IPS-18a (cell line): Measurements from ENCODE around the gene UTS2R.
"Not testable (repeated sequence)": the region's sequence is repeated elsewhere in the genome, so short reads cannot be mapped to it uniquely, and the experiment has no call there.

ENCODE experiments used
- H3K27ac ChIP-seq: one replicate; pipeline ENCODE4 v1.5.1; 2013; ENCODE audit warnings: low read length
- H3K27me3 ChIP-seq: one replicate; pipeline ENCODE4 v1.6.1; 2013; ENCODE audit warnings: mild to moderate bottlenecking, low read length; ENCODE audit not compliant: control insufficient read depth, insufficient read depth
- H3K36me3 ChIP-seq: one replicate; pipeline ENCODE4 v1.6.1; 2013; ENCODE audit warnings: low read depth, low read length; ENCODE audit not compliant: control insufficient read depth
- H3K4me1 ChIP-seq: one replicate; pipeline ENCODE4 v1.6.1; 2013; ENCODE audit warnings: low read depth, low read length; ENCODE audit not compliant: control insufficient read depth
- H3K4me3 ChIP-seq: one replicate; pipeline ENCODE4 v1.5.1; 2013; ENCODE audit warnings: low read length
- H3K9ac ChIP-seq: one replicate; pipeline ENCODE4 v1.6.1; 2013; ENCODE audit warnings: mild to moderate bottlenecking, low read length, moderate library complexity
- H3K9me3 ChIP-seq: one replicate; pipeline ENCODE4 v1.6.1; 2013; ENCODE audit warnings: low read depth, low read length; ENCODE audit not compliant: control insufficient read depth

UTS2R gene

DNA sequence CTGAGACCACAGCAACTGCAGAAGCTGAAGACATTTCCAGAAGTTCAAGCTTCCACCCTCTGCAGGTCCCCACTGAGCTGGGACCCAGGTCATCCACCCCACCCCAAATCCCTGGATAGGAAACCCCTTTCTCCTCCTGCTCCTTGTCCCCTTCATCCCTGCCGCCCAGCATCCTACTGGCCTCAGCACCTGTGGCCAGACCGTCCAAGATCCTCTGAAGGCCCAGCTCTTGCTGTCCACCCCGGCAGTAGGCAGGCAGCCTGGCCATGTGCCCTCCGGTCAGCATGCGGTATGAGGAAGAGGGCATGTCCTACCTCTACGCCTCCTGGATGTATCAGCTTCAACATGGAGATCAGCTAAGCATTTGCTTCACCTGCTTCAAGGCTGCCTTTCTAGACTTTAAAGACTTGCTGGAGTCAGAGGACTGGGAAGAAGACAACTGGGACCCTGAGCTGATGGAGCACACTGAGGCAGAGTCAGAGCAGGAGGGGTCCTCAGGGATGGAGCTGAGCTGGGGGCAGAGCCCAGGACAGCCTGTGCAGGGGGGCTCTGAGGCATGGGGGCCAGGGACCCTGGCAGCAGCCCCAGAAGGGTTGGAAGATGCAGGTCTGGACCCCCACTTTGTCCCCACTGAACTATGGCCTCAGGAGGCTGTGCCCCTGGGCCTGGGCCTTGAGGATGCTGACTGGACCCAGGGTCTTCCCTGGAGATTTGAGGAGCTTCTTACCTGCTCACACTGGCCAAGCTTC is 9.5 kb upstream of the UTS2R start:
- Histone ChIP-seq H3K9me3 (no peaks in the 10 kb centered on the region), H3K27ac (no peak overlapping the region), H3K27me3 (no peaks in the 10 kb centered on the region), H3K4me1 (no peaks in the 10 kb centered on the region), H3K36me3 (no peaks in the 10 kb centered on the region), H3K9ac (no peak overlapping the region), H3K4me3 (no peak overlapping the region)

DNA sequence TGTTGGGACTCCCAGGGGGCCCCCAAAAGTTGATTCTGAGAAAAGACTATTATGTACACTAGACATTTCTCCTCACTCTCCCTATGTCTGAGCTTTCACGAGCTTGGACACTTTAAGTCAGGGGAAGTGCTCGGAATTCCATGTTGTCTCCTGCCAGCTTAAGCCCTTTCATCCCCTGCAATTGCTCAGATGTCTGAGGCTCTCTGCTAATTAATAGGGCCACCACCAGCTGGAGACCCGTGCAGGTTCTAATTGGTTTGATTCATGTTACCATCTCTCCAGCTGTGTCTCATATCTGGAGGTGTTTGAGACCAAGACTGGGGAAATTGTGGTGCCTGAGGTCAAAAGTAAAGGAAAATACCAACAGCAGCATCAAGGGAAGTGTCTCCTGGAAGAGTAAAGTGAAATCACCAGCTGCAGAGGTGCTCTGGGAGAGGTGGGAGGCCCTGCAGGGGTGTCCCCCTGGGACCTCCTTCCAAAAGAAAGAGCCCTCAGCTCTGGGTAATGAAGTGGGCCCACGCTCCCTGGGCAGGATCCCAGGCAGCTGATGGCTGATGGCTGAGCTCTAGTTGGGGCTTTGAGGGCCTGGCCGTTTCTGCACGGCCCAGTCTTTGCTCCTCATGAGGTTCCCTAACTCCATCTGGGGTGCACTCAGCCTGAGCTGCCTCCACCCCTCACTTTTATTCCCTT is 5.8 kb upstream of the UTS2R start:
- Histone ChIP-seq H3K4me3 (no peak overlapping the region), H3K9me3 (no peaks in the 10 kb centered on the region), H3K36me3 (no peaks in the 10 kb centered on the region), H3K9ac (no peak overlapping the region), H3K27me3 (peaks cover 16% of the 10 kb centered on the region), H3K4me1 (no peaks in the 10 kb centered on the region), H3K27ac (no peak overlapping the region)

- no peaks in the 10 kb centered on the region for H3K4me1 ChIP-seq
- H3K4me3 ChIP-seq = no peak overlapping the region
- no peak overlapping the region for H3K9ac ChIP-seq
- H3K27me3 ChIP-seq = peaks cover 26% of the 10 kb centered on the region
- no peaks in the 10 kb centered on the region for H3K36me3 ChIP-seq
- H3K9me3 ChIP-seq = no peaks in the 10 kb centered on the region
- H3K27ac ChIP-seq = no peak overlapping the region
Observed at GRCh38 chr17:82366749-82367148, 4.8 kb upstream of the UTS2R start.

- Histone ChIP-seq H3K4me1 (no peaks in the 10 kb centered on the region), H3K27ac (no peak overlapping the region), H3K9ac (no peak overlapping the region), H3K9me3 (no peaks in the 10 kb centered on the region), H3K27me3 (peaks cover 37% of the 10 kb centered on the region), H3K36me3 (no peaks in the 10 kb centered on the region), H3K4me3 (no peak overlapping the region)
Observed at GRCh38 chr17:82367724-82368524, 3.6 kb upstream of the UTS2R start.

GRCh38 chr17:82369211-82369610 is 2.4 kb upstream of the UTS2R start:
- Histone ChIP-seq H3K9me3 (no peaks in the 10 kb centered on the region), H3K27me3 (peaks cover 45% of the 10 kb centered on the region), H3K36me3 (no peaks in the 10 kb centered on the region), H3K27ac (no peak overlapping the region), H3K9ac (no peak overlapping the region), H3K4me3 (no peak overlapping the region), H3K4me1 (no peaks in the 10 kb centered on the region)

DNA sequence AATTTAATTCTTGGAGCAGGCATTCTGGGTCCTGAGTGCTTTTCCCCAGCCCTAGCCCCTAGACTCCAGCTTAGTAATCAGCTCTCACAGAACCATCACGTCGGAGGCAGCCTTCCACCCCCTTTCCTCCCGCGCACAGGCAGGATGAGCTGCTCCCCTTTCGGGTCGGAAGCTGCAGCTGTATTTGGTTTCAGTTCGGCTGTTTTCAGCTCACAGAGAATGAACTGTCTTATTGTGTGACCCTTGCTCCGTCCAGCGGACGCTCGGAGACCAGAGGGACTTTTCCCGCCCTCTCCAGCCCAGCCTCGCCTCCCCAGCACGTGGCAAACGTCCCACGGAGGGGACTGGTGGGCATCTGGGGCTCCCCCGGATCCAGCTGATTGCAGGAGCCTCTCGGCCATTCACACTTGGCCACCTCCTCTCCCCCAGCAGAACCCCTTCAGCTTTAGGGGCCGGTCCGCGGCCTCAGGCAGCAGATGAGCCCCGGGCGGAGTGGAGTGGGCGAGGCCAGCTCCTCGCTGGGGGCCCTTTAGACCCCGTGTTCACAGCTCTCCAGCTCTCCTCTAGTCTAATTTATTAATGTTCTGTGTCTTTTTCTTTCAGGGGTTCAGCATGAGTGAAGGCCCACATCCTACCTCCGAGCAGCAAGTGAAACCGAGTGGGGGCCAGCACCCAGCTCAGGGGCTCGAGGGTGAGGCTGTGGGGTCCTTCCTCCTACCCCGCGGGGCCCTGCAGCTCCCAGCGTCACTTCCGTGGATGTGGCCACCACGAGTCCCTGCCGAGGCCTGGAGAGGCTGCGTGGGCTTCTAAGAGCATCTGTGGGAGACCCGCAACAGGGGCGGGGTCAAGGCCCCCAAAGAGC is 863 bp upstream of the UTS2R start:
- H3K4me3 ChIP-seq = no peak overlapping the region
- no peaks in the 10 kb centered on the region for H3K36me3 ChIP-seq
- no peak overlapping the region for H3K27ac ChIP-seq
- H3K9ac ChIP-seq = no peak overlapping the region
- H3K9me3 ChIP-seq = no peaks in the 10 kb centered on the region
- no peaks in the 10 kb centered on the region for H3K4me1 ChIP-seq
- H3K27me3 ChIP-seq = peaks cover 45% of the 10 kb centered on the region

DNA sequence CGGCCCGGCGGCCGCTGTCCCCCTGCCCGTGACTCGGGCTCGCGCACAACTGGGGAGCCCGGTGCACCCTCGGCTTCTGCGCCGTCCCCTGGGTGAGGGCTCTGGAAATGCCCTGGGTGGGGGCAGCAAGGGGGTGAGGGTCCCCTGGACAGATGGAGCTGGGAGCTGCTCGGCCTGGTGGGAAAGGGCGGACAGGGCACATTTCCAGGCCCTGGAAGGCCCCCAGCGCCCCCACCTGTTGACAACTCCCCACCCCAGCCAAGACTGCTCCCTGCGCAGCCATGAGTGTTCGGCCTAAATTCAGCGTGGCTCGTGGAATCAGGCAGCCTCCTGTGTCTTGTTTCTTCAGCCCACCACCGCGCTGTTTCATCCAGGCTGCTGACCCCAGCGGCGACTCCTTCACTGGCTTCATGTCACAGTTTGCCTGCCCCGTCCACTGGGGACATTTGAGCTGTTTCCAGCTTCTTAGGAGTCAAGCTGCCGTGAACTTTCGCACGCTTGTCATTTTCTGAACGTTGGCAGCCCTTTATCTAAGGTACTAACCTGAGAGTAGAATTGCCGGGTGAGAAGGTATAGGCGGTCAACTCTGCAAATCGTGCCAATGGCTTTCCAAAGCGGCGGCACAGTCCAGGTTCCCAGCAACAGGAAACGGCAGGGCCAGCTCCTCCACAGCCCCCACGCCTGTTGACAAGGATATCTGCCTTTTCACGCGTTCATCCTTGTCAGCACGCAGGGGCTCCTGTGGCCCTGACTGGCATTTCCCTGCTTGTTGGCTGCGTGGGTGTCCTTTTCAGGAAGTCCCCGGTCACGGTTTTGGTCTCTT is 895 bp downstream of the UTS2R start:
- H3K27me3 ChIP-seq = peaks cover 45% of the 10 kb centered on the region
- H3K4me3 ChIP-seq = peak overlapping the region; percentile 33

DNA sequence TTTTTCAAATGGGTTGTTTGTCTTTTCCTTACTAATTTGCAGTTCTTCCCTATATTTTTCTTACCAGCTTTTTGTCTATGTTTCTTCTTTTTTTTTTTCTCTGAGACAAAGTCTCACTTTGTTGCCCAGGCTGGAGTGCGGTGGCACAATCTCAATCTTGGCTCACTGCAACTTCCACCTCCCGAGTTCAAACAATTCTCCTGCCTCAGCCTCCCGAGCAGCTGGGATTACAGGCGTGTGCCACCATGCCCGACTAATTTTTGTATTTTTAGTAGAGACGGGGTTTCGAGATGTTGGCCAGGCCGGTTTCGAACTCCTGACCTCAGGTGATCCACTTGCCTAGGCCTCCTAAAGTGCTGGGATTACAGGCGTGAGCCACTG is 1.5 kb downstream of the UTS2R start:
- not testable (repeated sequence) for H3K4me3 ChIP-seq, H3K9me3 ChIP-seq, H3K36me3 ChIP-seq, H3K27ac ChIP-seq, H3K9ac ChIP-seq, H3K4me1 ChIP-seq
- peaks cover 45% of the 10 kb centered on the region for H3K27me3 ChIP-seq

More for the DNA sequence above, 895 bp downstream of the UTS2R start:
- Histone ChIP-seq H3K9ac (no peak overlapping the region), H3K9me3 (no peaks in the 10 kb centered on the region), H3K4me1 (no peaks in the 10 kb centered on the region), H3K27ac (no peak overlapping the region), H3K36me3 (no peaks in the 10 kb centered on the region)

GRCh38 chr17:82373731-82374625 is 2.4 kb downstream of the UTS2R start:
- H3K9me3 ChIP-seq = no peaks in the 10 kb centered on the region
- no peak overlapping the region for H3K4me3 ChIP-seq
- H3K9ac ChIP-seq = no peak overlapping the region
- no peak overlapping the region for H3K27ac ChIP-seq
- no peaks in the 10 kb centered on the region for H3K4me1 ChIP-seq
- no peaks in the 10 kb centered on the region for H3K36me3 ChIP-seq
- peaks cover 45% of the 10 kb centered on the region for H3K27me3 ChIP-seq
